HEK293 (cell line): ENCODE results near the gene CDK2AP2.

ENCODE experiments used
- CTCF ChIA-PET: fragments of 350-600 bp; formaldehyde crosslinking; extraction: SDS; loops from one replicate; lab custom pipeline; 2021; ENCODE audit warnings: antibody characterized with exemption; lab: Yijun Ruan, JAX
- POLR2A ChIA-PET: fragments of 300-600 bp; formaldehyde crosslinking; extraction: SDS; loops from one replicate; lab custom pipeline; 2020; ENCODE audit warnings: antibody characterized with exemption, inconsistent platforms; lab: Yijun Ruan, JAX
- H3K27ac ChIP-seq: fragments of 200-500 bp; sonication (Bioruptor generic); 2 replicates; pipeline ENCODE4 v1.5.1; 2014; ENCODE audit warnings: low read depth, low read length, control low read depth, inconsistent platforms; ENCODE audit errors: extremely low read depth
- H3K36me3 ChIP-seq, 2 experiments: fragments of 200-500 bp in 1 of 2; sonication (Bioruptor generic) in 1 of 2; 1 replicate in 1 of 2; 2 replicates in 1 of 2; pipeline ENCODE4 v1.5.1; 2014 to 2017; ENCODE audit warnings: inconsistent platforms in 2 of 2, low read length in 2 of 2; ENCODE audit not compliant: control insufficient read depth in 2 of 2, insufficient read depth in 1 of 2
- H3K4me1 ChIP-seq: fragments of 200-500 bp; sonication (Bioruptor generic); 2 replicates; pipeline ENCODE4 v1.5.1; 2014; ENCODE audit warnings: mild to moderate bottlenecking, low read length, inconsistent platforms; ENCODE audit not compliant: control insufficient read depth, insufficient read depth
- H3K4me3 ChIP-seq: 2 replicates; pipeline ENCODE4 v1.5.1; 2011; ENCODE audit warnings: low read depth, mild to moderate bottlenecking, control low read depth, low read length, moderate library complexity
- H3K9me3 ChIP-seq: fragments of 200-500 bp; sonication (Bioruptor generic); 2 replicates; pipeline ENCODE4 v1.5.1; 2014; ENCODE audit warnings: low read depth, low read length, inconsistent platforms; ENCODE audit not compliant: control insufficient read depth, insufficient read depth
- KLF10 ChIP-seq: fragments of 450-650 bp; IDR thresholded peaks from 2 replicates; pipeline ENCODE4 v1.5.1; 2018; ENCODE audit warnings: missing biosample characterization, mild to moderate bottlenecking, missing genetic modification characterization
- KLF8 ChIP-seq: fragments of 450-650 bp; formaldehyde crosslinking; IDR thresholded peaks from 2 replicates; pipeline ENCODE4 v1.5.1; 2016; ENCODE audit warnings: missing biosample characterization, missing genetic modification characterization
- KLF9 ChIP-seq: fragments of 450-650 bp; formaldehyde crosslinking; IDR thresholded peaks from 2 replicates; pipeline ENCODE4 v1.5.1; 2016; ENCODE audit warnings: missing biosample characterization, missing genetic modification characterization, low read depth
- SP2 ChIP-seq: fragments of 450-650 bp; formaldehyde crosslinking; IDR thresholded peaks from 2 replicates; pipeline ENCODE4 v1.5.1; 2016; ENCODE audit warnings: missing biosample characterization, missing genetic modification characterization
- SP3 ChIP-seq: fragments of 450-650 bp; formaldehyde crosslinking; IDR thresholded peaks from 2 replicates; pipeline ENCODE4 v1.5.1; 2016; ENCODE audit warnings: missing biosample characterization, missing genetic modification characterization
- ZBTB17 ChIP-seq: fragments of 450-650 bp; formaldehyde crosslinking; IDR thresholded peaks from 2 replicates; pipeline ENCODE4 v1.5.1; 2016; ENCODE audit warnings: missing biosample characterization, missing genetic modification characterization
- ZBTB8A ChIP-seq: fragments of 450-650 bp; formaldehyde crosslinking; IDR thresholded peaks from 2 replicates; pipeline ENCODE4 v1.5.1; 2016; ENCODE audit warnings: missing biosample characterization, missing genetic modification characterization
- ZEB2 ChIP-seq: fragments of 450-650 bp; formaldehyde crosslinking; IDR thresholded peaks from 2 replicates; pipeline ENCODE4 v1.5.1; 2016; ENCODE audit warnings: missing biosample characterization, missing genetic modification characterization
- ZIC2 ChIP-seq: fragments of 450-650 bp; formaldehyde crosslinking; IDR thresholded peaks from 2 replicates; pipeline ENCODE4 v1.5.1; 2016; ENCODE audit warnings: missing biosample characterization, missing genetic modification characterization
- ZNF10 ChIP-seq: fragments of 450-650 bp; formaldehyde crosslinking; IDR thresholded peaks from 2 replicates; pipeline ENCODE4 v1.5.1; 2017; ENCODE audit warnings: missing biosample characterization, missing genetic modification characterization
- ZNF112 ChIP-seq: fragments of 450-650 bp; formaldehyde crosslinking; IDR thresholded peaks from 2 replicates; pipeline ENCODE4 v1.5.0; 2017; ENCODE audit warnings: missing biosample characterization, missing genetic modification characterization
- ZNF302 ChIP-seq: fragments of 450-650 bp; formaldehyde crosslinking; IDR thresholded peaks from 2 replicates; pipeline ENCODE4 v1.5.1; 2016; ENCODE audit warnings: missing biosample characterization, missing genetic modification characterization, low read depth
- ZNF335 ChIP-seq: fragments of 450-650 bp; formaldehyde crosslinking; conservative IDR thresholded peaks from 2 replicates; pipeline ENCODE4 v1.5.1; 2016; ENCODE audit warnings: missing biosample characterization, missing genetic modification characterization
- ZNF510 ChIP-seq: fragments of 450-650 bp; formaldehyde crosslinking; IDR thresholded peaks from 2 replicates; pipeline ENCODE4 v1.5.1; 2018; ENCODE audit warnings: mild to moderate bottlenecking, missing genetic modification characterization, missing biosample characterization; ENCODE audit not compliant: insufficient replicate concordance
- ZNF660 ChIP-seq: fragments of 450-650 bp; IDR thresholded peaks from 2 replicates; pipeline ENCODE4 v1.5.1; 2018; ENCODE audit warnings: missing biosample characterization, mild to moderate bottlenecking, missing genetic modification characterization
- ZNF792 ChIP-seq: fragments of 450-650 bp; formaldehyde crosslinking; IDR thresholded peaks from 2 replicates; pipeline ENCODE4 v1.5.1; 2016; ENCODE audit warnings: missing biosample characterization, missing genetic modification characterization
- ZSCAN30 ChIP-seq: fragments of 450-650 bp; IDR thresholded peaks from 2 replicates; pipeline ENCODE4 v1.5.1; 2018; ENCODE audit warnings: missing biosample characterization, mild to moderate bottlenecking, missing genetic modification characterization, moderate library complexity
- TF ChIP-seq, protein P1 (sequence below): fragments of 450-650 bp; formaldehyde crosslinking; IDR thresholded peaks from 2 replicates; pipeline ENCODE4 v1.5.1; 2016; ENCODE audit warnings: missing biosample characterization, missing genetic modification characterization
- TF ChIP-seq, protein P2 (sequence below): fragments of 450-650 bp; formaldehyde crosslinking; IDR thresholded peaks from 2 replicates; pipeline ENCODE4 v1.5.1; 2016; ENCODE audit warnings: missing biosample characterization, missing genetic modification characterization
- TF ChIP-seq, protein P3 (sequence below): fragments of 450-650 bp; formaldehyde crosslinking; IDR thresholded peaks from 2 replicates; pipeline ENCODE4 v1.5.1; 2017; ENCODE audit warnings: missing biosample characterization, missing genetic modification characterization
- TF ChIP-seq, protein P4 (sequence below): fragments of 450-650 bp; formaldehyde crosslinking; IDR thresholded peaks from 2 replicates; pipeline ENCODE4 v1.5.1; 2016; ENCODE audit warnings: missing biosample characterization, missing genetic modification characterization
- TF ChIP-seq, protein P5 (sequence below): fragments of 450-650 bp; formaldehyde crosslinking; IDR thresholded peaks from 2 replicates; pipeline ENCODE4 v1.5.1; 2016; ENCODE audit warnings: missing biosample characterization, missing genetic modification characterization
- TF ChIP-seq, protein P6 (sequence below): fragments of 450-650 bp; formaldehyde crosslinking; IDR thresholded peaks from 2 replicates; pipeline ENCODE4 v1.5.1; 2016; ENCODE audit warnings: missing biosample characterization, missing genetic modification characterization

Gene CDK2AP2

DNA sequence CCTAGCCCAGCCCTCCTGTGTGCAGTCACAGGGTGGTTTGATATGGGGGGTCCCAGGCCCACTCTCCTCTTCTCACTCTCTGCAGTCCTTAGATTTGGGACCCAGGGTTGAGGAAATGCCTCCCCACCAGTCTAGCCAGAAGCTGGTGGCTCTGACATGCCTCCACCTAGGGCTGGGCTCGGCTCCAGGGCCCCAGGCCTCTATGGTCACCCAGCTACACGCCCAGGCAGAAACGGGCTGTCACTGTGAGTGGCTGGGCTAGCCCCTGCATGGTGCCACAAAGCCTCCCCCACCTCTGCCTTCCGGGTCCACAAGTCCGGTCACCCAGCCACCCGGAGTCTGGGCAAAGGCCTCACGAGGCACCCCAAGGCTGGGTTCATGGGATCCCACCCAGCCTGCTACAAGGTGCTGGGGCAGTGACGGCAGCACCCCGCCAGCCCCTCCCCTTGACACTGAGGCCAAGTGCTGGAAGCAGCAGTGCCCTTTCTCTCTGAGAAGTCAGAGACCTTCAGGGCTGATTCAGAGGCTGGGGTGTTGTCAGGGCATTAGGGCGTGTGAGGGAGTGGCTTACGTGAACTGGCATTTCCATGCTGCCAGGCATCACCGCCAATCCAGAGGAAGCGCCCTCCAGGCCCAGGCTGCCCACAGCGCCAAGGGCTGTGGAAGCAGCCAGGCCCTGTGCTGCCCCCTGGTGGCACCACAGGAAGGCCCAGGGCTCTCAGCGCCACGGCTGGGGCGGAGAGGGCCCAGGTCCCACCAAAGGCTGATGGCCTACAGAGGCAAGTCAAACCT, 2.2 kb downstream of the CDK2AP2 start:
- H3K4me3 ChIP-seq = no peak overlapping the region
- ChIA-PET POLR2A (interaction anchor here (0.6 to 2.2 kb wide), 3 partner anchors 37 to 301 kb away, joined by 4 to 12 read pairs (median 5); partner anchors contain the start of genes PPP1CA and TMEM134), CTCF (interaction anchor here (0.6 to 1.7 kb wide), 9 partner anchors 13 to 259 kb away, joined by 3 to 7 read pairs (median 4); partner anchors contain the start of genes GSTP1, PPP1CA and RAD9A)
- peaks cover 0 to 29% of the 10 kb centered on the region in 2 experiments; a peak in 1 of 3 replicates for H3K36me3 ChIP-seq
- H3K27ac ChIP-seq = peak overlapping the region; percentile 20
- H3K9me3 ChIP-seq = no peaks in the 10 kb centered on the region
- no peaks in the 10 kb centered on the region for H3K4me1 ChIP-seq
- TF ChIP-seq ZNF792 (tag by site-specific recombination) (no peak), ZNF660 (tag by site-specific recombination) (peak; percentile 58; the same call in 1 of the 2 replicates), SP3 (tag by site-specific recombination) (peak; percentile 39), KLF9 (peak; percentile 20; the same call in 1 of the 2 replicates), ZNF510 (no peak), ZNF10 (tag by site-specific recombination) (no peak), ZBTB17 (peak; percentile 87), ZBTB8A (tag by site-specific recombination) (peak; percentile 85), KLF8 (tag by site-specific recombination) (peak; percentile 57), ZSCAN30 (tag by site-specific recombination) (peak; percentile 62; the same call in 1 of the 2 replicates), ZIC2 (tag by site-specific recombination) (peak; percentile 71), ZNF302 (no peak), ZEB2 (tag by site-specific recombination) (peak; percentile 24; the same call in 1 of the 2 replicates), SP2 (tag by site-specific recombination) (peak; percentile 36), ZNF335 (tag by site-specific recombination) (peak; percentile 64), ZNF112 (tag by site-specific recombination) (no peak), KLF10 (tag by site-specific recombination) (peak; percentile 28; the same call in 1 of the 2 replicates)
- TF ChIP-seq, protein P1, sequence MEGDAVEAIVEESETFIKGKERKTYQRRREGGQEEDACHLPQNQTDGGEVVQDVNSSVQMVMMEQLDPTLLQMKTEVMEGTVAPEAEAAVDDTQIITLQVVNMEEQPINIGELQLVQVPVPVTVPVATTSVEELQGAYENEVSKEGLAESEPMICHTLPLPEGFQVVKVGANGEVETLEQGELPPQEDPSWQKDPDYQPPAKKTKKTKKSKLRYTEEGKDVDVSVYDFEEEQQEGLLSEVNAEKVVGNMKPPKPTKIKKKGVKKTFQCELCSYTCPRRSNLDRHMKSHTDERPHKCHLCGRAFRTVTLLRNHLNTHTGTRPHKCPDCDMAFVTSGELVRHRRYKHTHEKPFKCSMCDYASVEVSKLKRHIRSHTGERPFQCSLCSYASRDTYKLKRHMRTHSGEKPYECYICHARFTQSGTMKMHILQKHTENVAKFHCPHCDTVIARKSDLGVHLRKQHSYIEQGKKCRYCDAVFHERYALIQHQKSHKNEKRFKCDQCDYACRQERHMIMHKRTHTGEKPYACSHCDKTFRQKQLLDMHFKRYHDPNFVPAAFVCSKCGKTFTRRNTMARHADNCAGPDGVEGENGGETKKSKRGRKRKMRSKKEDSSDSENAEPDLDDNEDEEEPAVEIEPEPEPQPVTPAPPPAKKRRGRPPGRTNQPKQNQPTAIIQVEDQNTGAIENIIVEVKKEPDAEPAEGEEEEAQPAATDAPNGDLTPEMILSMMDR (tag by site-specific recombination) = peak; percentile 92
- TF ChIP-seq, protein P2, sequence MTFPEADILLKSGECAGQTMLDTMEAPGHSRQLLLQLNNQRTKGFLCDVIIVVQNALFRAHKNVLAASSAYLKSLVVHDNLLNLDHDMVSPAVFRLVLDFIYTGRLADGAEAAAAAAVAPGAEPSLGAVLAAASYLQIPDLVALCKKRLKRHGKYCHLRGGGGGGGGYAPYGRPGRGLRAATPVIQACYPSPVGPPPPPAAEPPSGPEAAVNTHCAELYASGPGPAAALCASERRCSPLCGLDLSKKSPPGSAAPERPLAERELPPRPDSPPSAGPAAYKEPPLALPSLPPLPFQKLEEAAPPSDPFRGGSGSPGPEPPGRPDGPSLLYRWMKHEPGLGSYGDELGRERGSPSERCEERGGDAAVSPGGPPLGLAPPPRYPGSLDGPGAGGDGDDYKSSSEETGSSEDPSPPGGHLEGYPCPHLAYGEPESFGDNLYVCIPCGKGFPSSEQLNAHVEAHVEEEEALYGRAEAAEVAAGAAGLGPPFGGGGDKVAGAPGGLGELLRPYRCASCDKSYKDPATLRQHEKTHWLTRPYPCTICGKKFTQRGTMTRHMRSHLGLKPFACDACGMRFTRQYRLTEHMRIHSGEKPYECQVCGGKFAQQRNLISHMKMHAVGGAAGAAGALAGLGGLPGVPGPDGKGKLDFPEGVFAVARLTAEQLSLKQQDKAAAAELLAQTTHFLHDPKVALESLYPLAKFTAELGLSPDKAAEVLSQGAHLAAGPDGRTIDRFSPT (tag by site-specific recombination) = peak; percentile 93
- TF ChIP-seq, protein P3, sequence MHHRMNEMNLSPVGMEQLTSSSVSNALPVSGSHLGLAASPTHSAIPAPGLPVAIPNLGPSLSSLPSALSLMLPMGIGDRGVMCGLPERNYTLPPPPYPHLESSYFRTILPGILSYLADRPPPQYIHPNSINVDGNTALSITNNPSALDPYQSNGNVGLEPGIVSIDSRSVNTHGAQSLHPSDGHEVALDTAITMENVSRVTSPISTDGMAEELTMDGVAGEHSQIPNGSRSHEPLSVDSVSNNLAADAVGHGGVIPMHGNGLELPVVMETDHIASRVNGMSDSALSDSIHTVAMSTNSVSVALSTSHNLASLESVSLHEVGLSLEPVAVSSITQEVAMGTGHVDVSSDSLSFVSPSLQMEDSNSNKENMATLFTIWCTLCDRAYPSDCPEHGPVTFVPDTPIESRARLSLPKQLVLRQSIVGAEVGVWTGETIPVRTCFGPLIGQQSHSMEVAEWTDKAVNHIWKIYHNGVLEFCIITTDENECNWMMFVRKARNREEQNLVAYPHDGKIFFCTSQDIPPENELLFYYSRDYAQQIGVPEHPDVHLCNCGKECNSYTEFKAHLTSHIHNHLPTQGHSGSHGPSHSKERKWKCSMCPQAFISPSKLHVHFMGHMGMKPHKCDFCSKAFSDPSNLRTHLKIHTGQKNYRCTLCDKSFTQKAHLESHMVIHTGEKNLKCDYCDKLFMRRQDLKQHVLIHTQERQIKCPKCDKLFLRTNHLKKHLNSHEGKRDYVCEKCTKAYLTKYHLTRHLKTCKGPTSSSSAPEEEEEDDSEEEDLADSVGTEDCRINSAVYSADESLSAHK (tag by site-specific recombination) = no peak
- TF ChIP-seq, protein P4, sequence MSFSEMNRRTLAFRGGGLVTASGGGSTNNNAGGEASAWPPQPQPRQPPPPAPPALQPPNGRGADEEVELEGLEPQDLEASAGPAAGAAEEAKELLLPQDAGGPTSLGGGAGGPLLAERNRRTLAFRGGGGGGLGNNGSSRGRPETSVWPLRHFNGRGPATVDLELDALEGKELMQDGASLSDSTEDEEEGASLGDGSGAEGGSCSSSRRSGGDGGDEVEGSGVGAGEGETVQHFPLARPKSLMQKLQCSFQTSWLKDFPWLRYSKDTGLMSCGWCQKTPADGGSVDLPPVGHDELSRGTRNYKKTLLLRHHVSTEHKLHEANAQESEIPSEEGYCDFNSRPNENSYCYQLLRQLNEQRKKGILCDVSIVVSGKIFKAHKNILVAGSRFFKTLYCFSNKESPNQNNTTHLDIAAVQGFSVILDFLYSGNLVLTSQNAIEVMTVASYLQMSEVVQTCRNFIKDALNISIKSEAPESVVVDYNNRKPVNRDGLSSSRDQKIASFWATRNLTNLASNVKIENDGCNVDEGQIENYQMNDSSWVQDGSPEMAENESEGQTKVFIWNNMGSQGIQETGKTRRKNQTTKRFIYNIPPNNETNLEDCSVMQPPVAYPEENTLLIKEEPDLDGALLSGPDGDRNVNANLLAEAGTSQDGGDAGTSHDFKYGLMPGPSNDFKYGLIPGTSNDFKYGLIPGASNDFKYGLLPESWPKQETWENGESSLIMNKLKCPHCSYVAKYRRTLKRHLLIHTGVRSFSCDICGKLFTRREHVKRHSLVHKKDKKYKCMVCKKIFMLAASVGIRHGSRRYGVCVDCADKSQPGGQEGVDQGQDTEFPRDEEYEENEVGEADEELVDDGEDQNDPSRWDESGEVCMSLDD (tag by site-specific recombination) = peak; percentile 24; the same call in 1 of the 2 replicates
- TF ChIP-seq, protein P5, sequence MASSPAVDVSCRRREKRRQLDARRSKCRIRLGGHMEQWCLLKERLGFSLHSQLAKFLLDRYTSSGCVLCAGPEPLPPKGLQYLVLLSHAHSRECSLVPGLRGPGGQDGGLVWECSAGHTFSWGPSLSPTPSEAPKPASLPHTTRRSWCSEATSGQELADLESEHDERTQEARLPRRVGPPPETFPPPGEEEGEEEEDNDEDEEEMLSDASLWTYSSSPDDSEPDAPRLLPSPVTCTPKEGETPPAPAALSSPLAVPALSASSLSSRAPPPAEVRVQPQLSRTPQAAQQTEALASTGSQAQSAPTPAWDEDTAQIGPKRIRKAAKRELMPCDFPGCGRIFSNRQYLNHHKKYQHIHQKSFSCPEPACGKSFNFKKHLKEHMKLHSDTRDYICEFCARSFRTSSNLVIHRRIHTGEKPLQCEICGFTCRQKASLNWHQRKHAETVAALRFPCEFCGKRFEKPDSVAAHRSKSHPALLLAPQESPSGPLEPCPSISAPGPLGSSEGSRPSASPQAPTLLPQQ (tag by site-specific recombination) = peak; percentile 76
- TF ChIP-seq, protein P6, sequence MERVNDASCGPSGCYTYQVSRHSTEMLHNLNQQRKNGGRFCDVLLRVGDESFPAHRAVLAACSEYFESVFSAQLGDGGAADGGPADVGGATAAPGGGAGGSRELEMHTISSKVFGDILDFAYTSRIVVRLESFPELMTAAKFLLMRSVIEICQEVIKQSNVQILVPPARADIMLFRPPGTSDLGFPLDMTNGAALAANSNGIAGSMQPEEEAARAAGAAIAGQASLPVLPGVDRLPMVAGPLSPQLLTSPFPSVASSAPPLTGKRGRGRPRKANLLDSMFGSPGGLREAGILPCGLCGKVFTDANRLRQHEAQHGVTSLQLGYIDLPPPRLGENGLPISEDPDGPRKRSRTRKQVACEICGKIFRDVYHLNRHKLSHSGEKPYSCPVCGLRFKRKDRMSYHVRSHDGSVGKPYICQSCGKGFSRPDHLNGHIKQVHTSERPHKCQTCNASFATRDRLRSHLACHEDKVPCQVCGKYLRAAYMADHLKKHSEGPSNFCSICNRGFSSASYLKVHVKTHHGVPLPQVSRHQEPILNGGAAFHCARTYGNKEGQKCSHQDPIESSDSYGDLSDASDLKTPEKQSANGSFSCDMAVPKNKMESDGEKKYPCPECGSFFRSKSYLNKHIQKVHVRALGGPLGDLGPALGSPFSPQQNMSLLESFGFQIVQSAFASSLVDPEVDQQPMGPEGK (tag by site-specific recombination) = peak; percentile 48; the same call in 1 of the 2 replicates
